Prostate gland (tissue), 2 donors: ENCODE results near the gene SPACDR.

Experiments used
- POLR2A ChIP-seq: fragments of 450-650 bp; IDR thresholded peaks from one replicate; pipeline ENCODE4 v1.6.1; 2016; ENCODE audit warnings: antibody characterized with exemption, mild to moderate bottlenecking
- TF ChIP-seq, protein P1 (sequence below), 4 experiments: fragments of 200-600 bp in 2 of 4; fragments of 450-650 bp in 2 of 4; sonication (generic) in 2 of 4; IDR thresholded peaks; 1 replicate in 3 of 4; 2 replicates in 1 of 4; pipeline ENCODE4 v1.5.1; 2016 to 2019; ENCODE audit warnings: antibody characterized with exemption in 4 of 4, mild to moderate bottlenecking in 2 of 4, moderate library complexity in 2 of 4

DNA sequence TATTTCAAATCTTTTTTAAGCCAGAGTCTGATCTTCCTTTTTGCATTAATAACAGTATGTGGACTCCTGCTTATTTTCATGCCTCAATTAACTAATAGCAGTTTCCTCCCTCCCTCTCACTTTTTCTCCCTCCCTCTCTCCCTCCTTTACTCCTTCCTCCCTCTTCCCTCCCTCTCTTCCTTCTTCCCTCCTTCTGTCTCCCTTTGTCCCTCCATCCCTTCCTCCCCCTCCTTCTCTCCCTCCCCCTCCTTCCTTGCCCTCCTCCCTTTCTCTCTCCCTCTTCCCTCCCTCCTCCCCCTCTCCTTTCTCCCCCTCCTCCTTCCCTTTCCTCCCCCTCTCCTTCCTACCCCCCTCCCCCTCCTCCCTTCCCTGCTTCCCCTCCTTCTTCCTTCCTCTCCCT is 37.5 kb downstream of the SPACDR start:
- TF ChIP-seq, protein P1, sequence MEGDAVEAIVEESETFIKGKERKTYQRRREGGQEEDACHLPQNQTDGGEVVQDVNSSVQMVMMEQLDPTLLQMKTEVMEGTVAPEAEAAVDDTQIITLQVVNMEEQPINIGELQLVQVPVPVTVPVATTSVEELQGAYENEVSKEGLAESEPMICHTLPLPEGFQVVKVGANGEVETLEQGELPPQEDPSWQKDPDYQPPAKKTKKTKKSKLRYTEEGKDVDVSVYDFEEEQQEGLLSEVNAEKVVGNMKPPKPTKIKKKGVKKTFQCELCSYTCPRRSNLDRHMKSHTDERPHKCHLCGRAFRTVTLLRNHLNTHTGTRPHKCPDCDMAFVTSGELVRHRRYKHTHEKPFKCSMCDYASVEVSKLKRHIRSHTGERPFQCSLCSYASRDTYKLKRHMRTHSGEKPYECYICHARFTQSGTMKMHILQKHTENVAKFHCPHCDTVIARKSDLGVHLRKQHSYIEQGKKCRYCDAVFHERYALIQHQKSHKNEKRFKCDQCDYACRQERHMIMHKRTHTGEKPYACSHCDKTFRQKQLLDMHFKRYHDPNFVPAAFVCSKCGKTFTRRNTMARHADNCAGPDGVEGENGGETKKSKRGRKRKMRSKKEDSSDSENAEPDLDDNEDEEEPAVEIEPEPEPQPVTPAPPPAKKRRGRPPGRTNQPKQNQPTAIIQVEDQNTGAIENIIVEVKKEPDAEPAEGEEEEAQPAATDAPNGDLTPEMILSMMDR (IDR thresholded peaks at IDR 0.05), result no peak
- TF ChIP-seq POLR2A, result no peak
